Liver (tissue), 9 donors: ENCODE data around the gene COA1. TPM values are rescaled to one million over a fixed set of nuclear protein-coding genes. Genes with fewer than 3 reads are reported as not detected.

Source experiments
- DNase-seq: peaks from one replicate; pipeline ENCODE4 v3.0.0-alpha.2; 2017; ENCODE audit warnings: low spot score
- H3K27ac ChIP-seq, 2 donors: one replicate each; pipeline ENCODE4 v1.7.0; 2013; ENCODE audit warnings: inconsistent platforms in 2 of 2, low read length in 2 of 2, control low read depth in 1 of 2, low read depth in 1 of 2, mild to moderate bottlenecking in 1 of 2
- H3K27me3 ChIP-seq, 4 donors: one replicate each; pipeline versions ENCODE4 v1.6.1 to v1.7.0; 2013; ENCODE audit warnings: low read length in 3 of 4, inconsistent platforms in 1 of 4, mild to moderate bottlenecking in 1 of 4, moderate library complexity in 1 of 4; ENCODE audit not compliant: control insufficient read depth in 4 of 4, insufficient read depth in 4 of 4
- H3K36me3 ChIP-seq, 4 donors: one replicate each; pipeline versions ENCODE4 v1.6.1 to v1.7.0; 2013; ENCODE audit warnings: low read length in 3 of 4, mild to moderate bottlenecking in 3 of 4, low read depth in 1 of 4, moderate library complexity in 1 of 4; ENCODE audit not compliant: control insufficient read depth in 4 of 4, insufficient read depth in 3 of 4
- H3K4me1 ChIP-seq, 4 donors: one replicate each; pipeline versions ENCODE4 v1.6.1 to v1.7.0; 2013; ENCODE audit warnings: low read length in 3 of 4, mild to moderate bottlenecking in 3 of 4, moderate library complexity in 1 of 4; ENCODE audit not compliant: control insufficient read depth in 4 of 4, insufficient read depth in 4 of 4
- H3K4me3 ChIP-seq, 3 donors: one replicate each; pipeline versions ENCODE4 v1.6.1 to v1.7.0; 2013; ENCODE audit warnings: low read length in 3 of 3, control low read depth in 1 of 3, low read depth in 1 of 3, mild to moderate bottlenecking in 1 of 3
- H3K9ac ChIP-seq, 2 donors: one replicate each; pipeline ENCODE4 v1.7.0; 2013; ENCODE audit warnings: low read length in 2 of 2, mild to moderate bottlenecking in 2 of 2, moderate library complexity in 2 of 2, control low read depth in 1 of 2, low read depth in 1 of 2
- H3K9me3 ChIP-seq, 4 donors: one replicate each; pipeline versions ENCODE4 v1.6.1 to v1.7.0; 2013; ENCODE audit warnings: low read length in 3 of 4; ENCODE audit not compliant: control insufficient read depth in 4 of 4
- ATF3 ChIP-seq: IDR thresholded peaks from 2 replicates; pipeline ENCODE4 v1.6.1; 2016; ENCODE audit warnings: antibody characterized with exemption
- CTCF ChIP-seq: fragments of 150-350 bp; IDR thresholded peaks from 2 replicates; pipeline ENCODE4 v1.5.1; 2017; ENCODE audit warnings: improper control_type of control experiment, low read depth, low read length; ENCODE audit not compliant: missing input control
- EGR1 ChIP-seq, 2 donors: IDR thresholded peaks; 2 replicates each; pipeline ENCODE4 v1.6.1; 2016 to 2018; ENCODE audit warnings: antibody characterized with exemption in 2 of 2, low read depth in 2 of 2
- FOXA1 ChIP-seq: IDR thresholded peaks from 2 replicates; pipeline ENCODE4 v1.6.1; 2016; ENCODE audit warnings: antibody characterized with exemption
- FOXA2 ChIP-seq: IDR thresholded peaks from 2 replicates; pipeline ENCODE4 v1.6.1; 2016; ENCODE audit warnings: antibody characterized with exemption
- GABPA ChIP-seq, 2 donors: IDR thresholded peaks in 1 of 2; conservative IDR thresholded peaks in 1 of 2; 2 replicates each; pipeline ENCODE4 v1.6.1; 2016; ENCODE audit warnings: antibody characterized with exemption in 2 of 2, mild to moderate bottlenecking in 1 of 2, moderate library complexity in 1 of 2
- HNF4A ChIP-seq, 2 donors: conservative IDR thresholded peaks; 2 replicates each; pipeline ENCODE4 v1.6.1; 2016; ENCODE audit warnings: antibody characterized with exemption in 2 of 2, mild to moderate bottlenecking in 2 of 2
- HNF4G ChIP-seq: IDR thresholded peaks from 2 replicates; pipeline ENCODE4 v1.6.1; 2016; ENCODE audit warnings: antibody characterized with exemption
- JUND ChIP-seq, 2 donors: IDR thresholded peaks; 2 replicates each; pipeline ENCODE4 v1.6.1; 2016; ENCODE audit warnings: antibody characterized with exemption in 2 of 2
- MAX ChIP-seq: IDR thresholded peaks from 2 replicates; pipeline ENCODE4 v1.6.1; 2016; ENCODE audit warnings: antibody characterized with exemption
- NR2F2 ChIP-seq: IDR thresholded peaks from 2 replicates; pipeline ENCODE4 v1.6.1; 2016; ENCODE audit warnings: antibody characterized with exemption
- RAD21 ChIP-seq, 2 donors: IDR thresholded peaks; 2 replicates each; pipeline ENCODE4 v1.6.1; 2016; ENCODE audit warnings: antibody characterized with exemption in 2 of 2, mild to moderate bottlenecking in 2 of 2
- REST ChIP-seq: IDR thresholded peaks from 2 replicates; pipeline ENCODE4 v1.6.1; 2016; ENCODE audit warnings: antibody characterized with exemption, mild to moderate bottlenecking
- RXRA ChIP-seq, 2 donors: IDR thresholded peaks; 2 replicates each; pipeline ENCODE4 v1.6.1; 2017 to 2018; ENCODE audit warnings: antibody characterized with exemption in 2 of 2, mild to moderate bottlenecking in 1 of 2
- SP1 ChIP-seq: IDR thresholded peaks from 2 replicates; pipeline ENCODE4 v1.6.1; 2018; ENCODE audit warnings: antibody characterized with exemption, mild to moderate bottlenecking
- TAF1 ChIP-seq: conservative IDR thresholded peaks from 2 replicates; pipeline ENCODE4 v1.6.1; 2016; ENCODE audit warnings: antibody characterized with exemption, mild to moderate bottlenecking
- YY1 ChIP-seq: IDR thresholded peaks from 2 replicates; pipeline ENCODE4 v1.6.1; 2016; ENCODE audit warnings: antibody characterized with exemption, mild to moderate bottlenecking
- ZBTB33 ChIP-seq: IDR thresholded peaks from 2 replicates; pipeline ENCODE4 v1.6.1; 2016; ENCODE audit warnings: antibody characterized with exemption
- WGBS: extraction: QIAGEN DNeasy Blood & Tissue Kit; methylation state at CpG from one replicate; pipeline ENCODE4 v1.1.7; 2013; 5-methylcytosine and 5-hydroxymethylcytosine counted together
- polyA plus RNA-seq, 2 donors: library from polyadenylated mRNA; stranded (reverse) in 1 of 2; unstranded in 1 of 2; fragments of 200-250 nt in 1 of 2; fragments of >200 nt in 1 of 2; fragmentation: Nextera tagmentation in 1 of 2; extraction: Ambion mirVana in 1 of 2; gene quantifications; one replicate each; pipeline versions ENCODE4 v1.2.1 to v1.2.3, GENCODE V29; 2013 to 2015
- total RNA-seq, 2 donors: library from RNA; depleted of rRNA; stranded (reverse); fragments of >200 nt; gene quantifications; one replicate each; pipeline ENCODE4 v1.2.3, GENCODE V29; 2014
- donor health status: healthy.
- donor health status: healthy.
- donor health status: healthy.
- donor health status: healthy.
- donor health status: healthy.

Gene COA1
- total and polyA plus RNA-seq, 4 donors: 16.6 to 37.8 (median 29.4) TPM

GRCh38 chr7:43769791-43770465, 40.6 kb upstream of the COA1 start:
- WGBS: 74% methylated on average over 10 of the region's 10 CpGs
- no peak for TF ChIP-seq CTCF
- TF ChIP-seq SP1: no peak
- TF ChIP-seq ZBTB33: no peak
- TF ChIP-seq HNF4G: no peak
- no peak for TF ChIP-seq REST
- TF ChIP-seq FOXA2: no peak
- no peak for TF ChIP-seq NR2F2
- TF ChIP-seq TAF1: no peak
- no peak for TF ChIP-seq MAX
- TF ChIP-seq RAD21 (IDR thresholded peaks at IDR 0.05): no peak
- no peak for TF ChIP-seq GABPA (IDR thresholded peaks at IDR 0.05 in 1 of 2, conservative IDR thresholded peaks at IDR 0.05 in 1 of 2)
- TF ChIP-seq EGR1 (IDR thresholded peaks at IDR 0.05; ENCODE audit: low read depth in 2 of 2): no peak
- no peak for TF ChIP-seq FOXA1
- no peak for TF ChIP-seq JUND (IDR thresholded peaks at IDR 0.05)
- TF ChIP-seq YY1: no peak
- no peak for TF ChIP-seq HNF4A (conservative IDR thresholded peaks at IDR 0.05)
- TF ChIP-seq ATF3: no peak
- TF ChIP-seq RXRA (IDR thresholded peaks at IDR 0.05): no peak
- Histone ChIP-seq H3K4me3 (no peak overlapping the region), H3K36me3 (peaks cover 0 to 3% (median 0%) of the 10 kb centered on the region in 4 donors), H3K27me3 (no peaks in the 10 kb centered on the region), H3K27ac (no peak overlapping the region), H3K9ac (no peak overlapping the region), H3K9me3 (no peaks in the 10 kb centered on the region), H3K4me1 (peaks cover 0 to under 1% (median 0%) of the 10 kb centered on the region in 4 donors)
- DNase-seq: no peak
